Lower leg skin (tissue), 3 donors: Measurements from ENCODE around the gene C14orf93.

Experiments
- POLR2A ChIP-seq, 2 donors: fragments of 450-650 bp; IDR thresholded peaks; one replicate each; pipeline ENCODE4 v1.6.1; 2016 to 2017; ENCODE audit warnings: antibody characterized with exemption in 2 of 2, mild to moderate bottlenecking in 1 of 2, moderate library complexity in 1 of 2
- TF ChIP-seq, protein P1 (sequence below), 3 donors: fragments of 450-650 bp; IDR thresholded peaks; one replicate each; pipeline ENCODE4 v1.5.1; 2016; ENCODE audit warnings: antibody characterized with exemption in 3 of 3, mild to moderate bottlenecking in 3 of 3, moderate library complexity in 2 of 3

DNA sequence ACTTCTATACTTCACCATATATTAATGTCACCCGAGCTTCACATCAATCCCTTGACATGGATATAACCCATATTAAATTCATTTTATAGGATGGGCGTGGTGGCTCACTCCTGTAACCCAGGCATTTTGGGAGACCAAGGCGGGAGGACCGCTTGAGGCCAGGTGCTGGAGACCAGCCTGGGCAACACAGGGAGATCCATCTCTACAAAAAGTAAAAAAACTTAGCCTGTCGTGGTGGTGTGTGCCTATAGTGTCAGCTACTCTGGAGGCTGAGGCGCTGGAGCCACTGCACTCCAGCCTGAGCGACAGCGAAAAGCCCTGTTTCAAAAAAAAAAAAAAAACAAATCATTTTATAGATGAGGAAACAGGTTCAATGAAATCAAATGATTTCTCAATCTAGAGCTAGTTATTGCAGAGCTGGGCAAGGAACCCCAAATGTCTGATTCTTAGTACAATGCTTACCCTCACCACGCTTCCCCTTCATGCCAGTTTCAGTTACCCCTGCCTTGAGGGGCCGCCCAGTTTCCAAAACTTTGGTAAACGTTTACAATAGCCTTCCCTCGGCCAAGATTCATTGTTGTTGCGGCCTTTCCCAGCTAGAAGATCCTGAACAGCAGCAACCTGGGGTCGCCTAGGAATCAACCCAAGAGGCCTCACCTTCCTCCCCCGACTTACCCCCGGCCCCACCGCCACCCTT lies 24.0 kb upstream of the C14orf93 start:
- TF ChIP-seq, protein P1, sequence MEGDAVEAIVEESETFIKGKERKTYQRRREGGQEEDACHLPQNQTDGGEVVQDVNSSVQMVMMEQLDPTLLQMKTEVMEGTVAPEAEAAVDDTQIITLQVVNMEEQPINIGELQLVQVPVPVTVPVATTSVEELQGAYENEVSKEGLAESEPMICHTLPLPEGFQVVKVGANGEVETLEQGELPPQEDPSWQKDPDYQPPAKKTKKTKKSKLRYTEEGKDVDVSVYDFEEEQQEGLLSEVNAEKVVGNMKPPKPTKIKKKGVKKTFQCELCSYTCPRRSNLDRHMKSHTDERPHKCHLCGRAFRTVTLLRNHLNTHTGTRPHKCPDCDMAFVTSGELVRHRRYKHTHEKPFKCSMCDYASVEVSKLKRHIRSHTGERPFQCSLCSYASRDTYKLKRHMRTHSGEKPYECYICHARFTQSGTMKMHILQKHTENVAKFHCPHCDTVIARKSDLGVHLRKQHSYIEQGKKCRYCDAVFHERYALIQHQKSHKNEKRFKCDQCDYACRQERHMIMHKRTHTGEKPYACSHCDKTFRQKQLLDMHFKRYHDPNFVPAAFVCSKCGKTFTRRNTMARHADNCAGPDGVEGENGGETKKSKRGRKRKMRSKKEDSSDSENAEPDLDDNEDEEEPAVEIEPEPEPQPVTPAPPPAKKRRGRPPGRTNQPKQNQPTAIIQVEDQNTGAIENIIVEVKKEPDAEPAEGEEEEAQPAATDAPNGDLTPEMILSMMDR (IDR thresholded peaks at IDR 0.05): no peak
- no peak for TF ChIP-seq POLR2A (IDR thresholded peaks at IDR 0.05)
